GM19467 (cell line): ENCODE results near the gene MPRIP.
"Not testable (repeated sequence)": the region's sequence is repeated elsewhere in the genome, so short reads cannot be mapped to it uniquely, and the experiment has no call there.

Experiments used
- ATAC-seq: cut with Tn5 transposase; IDR thresholded peaks from one replicate; pipeline ENCODE4 v1.9.1; 2021; ENCODE audit warnings: mild to moderate bottlenecking, moderate library complexity; ENCODE audit not compliant: unreplicated experiment

Gene MPRIP

DNA sequence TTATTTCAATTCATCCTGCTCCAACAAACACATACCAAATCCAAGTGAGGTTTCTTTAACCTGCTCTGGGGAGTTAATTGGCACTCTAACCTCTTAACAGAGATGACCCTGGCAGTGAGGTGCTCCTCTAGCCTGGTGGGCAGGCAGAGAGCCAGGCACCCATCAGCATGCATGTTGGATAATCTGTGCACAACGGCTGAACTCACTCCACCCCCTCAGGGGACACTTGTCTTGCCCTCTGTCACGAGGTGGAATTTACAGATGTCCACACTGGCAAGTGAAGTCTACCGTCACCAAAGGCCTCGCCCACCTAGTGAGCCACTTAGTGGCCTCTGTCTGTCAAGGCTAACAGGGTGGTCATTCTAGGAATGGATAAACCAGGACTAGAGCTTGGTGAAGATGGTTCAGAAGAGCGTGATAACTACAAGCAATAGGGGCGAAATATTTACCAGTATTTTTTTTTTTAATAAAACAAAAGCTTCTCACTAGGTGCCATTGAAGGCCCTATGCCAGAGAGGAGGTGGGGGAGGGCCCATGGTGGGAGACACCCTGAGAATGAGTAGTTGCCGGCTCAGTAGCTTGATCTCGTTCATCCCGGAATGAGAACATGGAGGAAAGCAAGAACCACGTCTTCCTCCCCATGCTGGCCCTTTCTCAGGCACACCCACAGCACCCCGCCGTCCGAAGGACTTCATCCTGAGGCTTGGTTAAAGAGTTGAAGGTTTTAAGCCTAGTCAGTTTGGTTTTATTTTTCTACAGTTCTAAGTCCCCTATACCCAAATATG, 138.7 kb downstream of the MPRIP start:
- ATAC-seq = no peak

- no peak for ATAC-seq
Measured at GRCh38 chr17:17181666-17182597, 139.7 kb downstream of the MPRIP start.

- no peak for ATAC-seq
Measured at GRCh38 chr17:17182598-17183136, 140.4 kb downstream of the MPRIP start.

- ATAC-seq = no peak
Measured at GRCh38 chr17:17183744-17184143, 141.5 kb downstream of the MPRIP start.

DNA sequence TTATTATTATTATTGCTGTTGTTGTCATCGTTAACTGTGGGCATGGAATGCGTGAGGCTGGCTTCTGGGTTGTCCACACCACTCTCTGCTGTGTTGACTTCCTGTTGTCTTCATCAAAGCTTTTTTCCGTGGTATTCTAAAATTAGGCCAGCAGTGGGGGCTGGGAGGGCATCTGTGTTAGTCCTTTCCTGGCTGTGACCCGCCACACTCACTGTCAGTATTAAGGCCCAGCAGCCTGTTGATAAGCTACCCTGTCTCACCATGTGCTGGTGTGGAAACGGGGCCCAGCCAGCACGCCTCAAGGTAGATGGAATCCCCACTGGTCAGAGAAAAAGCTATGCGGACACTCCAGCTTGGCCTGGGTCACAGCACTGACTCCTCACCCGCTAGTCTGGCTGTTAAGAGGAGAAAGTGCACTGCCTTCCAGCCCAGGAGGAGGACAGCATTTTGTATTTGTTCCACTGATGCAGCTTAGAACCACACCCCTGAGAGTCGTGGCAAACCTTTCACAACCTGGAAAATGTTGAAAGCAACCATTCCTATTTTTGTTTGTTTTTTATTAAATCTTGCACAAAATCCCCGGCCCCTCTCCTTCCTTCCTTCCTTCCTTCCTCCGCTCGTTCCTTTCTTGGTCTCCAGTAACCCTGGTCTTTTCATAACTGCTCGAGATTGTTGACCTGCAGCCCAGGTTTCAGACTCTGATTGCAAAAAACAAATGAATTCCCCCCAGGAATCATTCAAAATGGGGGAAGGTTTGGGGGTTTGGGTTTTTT, 142.9 kb downstream of the MPRIP start:
- ATAC-seq = not testable (repeated sequence)

- no peak for ATAC-seq
Measured at GRCh38 chr17:17186051-17186450, 143.8 kb downstream of the MPRIP start.

GRCh38 chr17:17186551-17187505, 144.6 kb downstream of the MPRIP start:
- no peak for ATAC-seq

- no peak for ATAC-seq
Measured at GRCh38 chr17:17188586-17188985, 146.3 kb downstream of the MPRIP start.

- no peak for ATAC-seq
Measured at GRCh38 chr17:17189559-17189958, 147.3 kb downstream of the MPRIP start.

GRCh38 chr17:17190188-17190587, 147.9 kb downstream of the MPRIP start:
- no peak for ATAC-seq

DNA sequence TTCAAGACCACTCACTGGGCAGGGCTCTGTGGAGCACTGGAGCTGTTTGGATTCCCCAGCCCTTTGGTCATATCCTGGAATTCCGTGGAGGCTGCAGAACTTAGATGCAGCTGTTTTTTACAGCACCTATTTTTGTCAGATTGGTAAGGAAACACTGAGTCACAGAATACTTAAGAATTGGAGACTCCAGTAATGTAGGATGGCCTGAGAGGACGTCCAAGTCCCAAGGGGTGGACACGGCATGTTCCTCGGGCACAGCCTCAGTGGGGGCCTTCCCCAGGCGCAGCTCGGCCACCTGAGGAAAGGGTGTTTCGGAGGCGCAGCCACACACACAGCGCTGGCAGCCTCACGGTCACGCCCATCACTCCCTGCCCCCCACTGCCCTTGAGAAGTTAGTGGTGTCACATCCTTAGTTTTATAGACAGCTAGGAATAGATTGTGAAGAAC, 149.1 kb downstream of the MPRIP start:
- no peak for ATAC-seq

DNA sequence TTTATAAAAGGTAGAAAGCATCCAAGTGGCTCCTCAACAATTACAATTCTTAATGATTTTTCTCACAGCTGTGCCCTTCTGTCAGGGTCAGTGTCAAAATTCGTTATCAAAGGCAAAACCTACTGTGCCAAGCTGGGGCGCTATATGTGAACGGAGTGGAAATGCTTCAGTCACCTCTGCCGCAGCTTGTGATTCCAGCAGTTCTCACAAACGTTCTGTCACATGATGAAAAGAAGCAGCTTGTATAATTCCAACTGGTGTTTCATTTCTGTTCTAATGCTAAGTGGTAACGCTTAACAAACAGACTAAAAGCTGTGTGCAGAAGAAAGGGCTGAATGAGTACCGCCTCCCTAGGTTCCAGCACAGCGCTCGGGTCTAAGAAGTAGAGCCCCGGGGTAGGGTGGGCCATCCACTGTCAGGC, 149.7 kb downstream of the MPRIP start:
- no peak for ATAC-seq

- not testable (repeated sequence) for ATAC-seq
Measured at GRCh38 chr17:17195466-17195865, 153.2 kb downstream of the MPRIP start.

- ATAC-seq = no peak
Measured at GRCh38 chr17:17196776-17197175, 154.5 kb downstream of the MPRIP start.

- ATAC-seq = no peak
Measured at GRCh38 chr17:17198281-17198680, 156.0 kb downstream of the MPRIP start.

DNA sequence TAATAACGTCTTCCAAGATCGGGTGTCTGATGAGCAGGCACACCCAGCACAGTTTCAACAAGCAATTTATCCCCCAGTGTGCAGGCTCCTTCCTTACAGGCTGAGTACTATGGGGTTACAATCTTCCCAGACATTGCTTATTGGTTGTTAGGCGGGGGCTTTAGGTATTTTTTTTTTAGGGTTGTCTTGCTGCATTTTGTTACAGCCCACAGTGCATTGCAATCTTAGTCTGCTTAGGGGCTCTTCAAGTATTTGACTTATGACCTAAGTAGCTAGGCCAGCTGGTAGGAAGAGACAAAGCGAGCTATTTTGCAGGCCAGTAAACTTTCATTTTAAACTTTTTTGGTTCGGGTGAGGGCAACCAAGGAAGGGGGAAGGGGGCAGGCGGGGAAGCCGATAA, 158.1 kb downstream of the MPRIP start:
- no peak for ATAC-seq

DNA sequence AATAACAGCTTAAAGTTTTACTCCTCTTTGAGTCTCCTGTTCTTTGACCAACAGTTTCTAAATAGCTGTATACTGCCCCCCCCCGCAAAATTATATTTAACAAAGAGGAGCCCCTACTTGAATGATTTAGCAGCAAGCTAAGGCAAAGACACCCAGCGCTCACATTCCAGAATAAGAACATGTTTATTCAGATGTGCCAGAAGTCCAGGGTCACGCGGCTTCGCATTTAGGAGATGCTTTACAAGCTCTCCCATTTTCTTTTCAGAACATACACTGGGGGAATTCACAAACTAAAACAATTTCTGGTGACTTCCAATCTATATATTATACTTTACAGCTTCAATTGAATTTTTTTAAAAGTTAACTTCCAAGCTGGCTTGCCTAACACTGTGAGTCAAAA, 158.6 kb downstream of the MPRIP start:
- ATAC-seq = no peak

- no peak for ATAC-seq
Measured at GRCh38 chr17:17201271-17201670, 159.0 kb downstream of the MPRIP start.

DNA sequence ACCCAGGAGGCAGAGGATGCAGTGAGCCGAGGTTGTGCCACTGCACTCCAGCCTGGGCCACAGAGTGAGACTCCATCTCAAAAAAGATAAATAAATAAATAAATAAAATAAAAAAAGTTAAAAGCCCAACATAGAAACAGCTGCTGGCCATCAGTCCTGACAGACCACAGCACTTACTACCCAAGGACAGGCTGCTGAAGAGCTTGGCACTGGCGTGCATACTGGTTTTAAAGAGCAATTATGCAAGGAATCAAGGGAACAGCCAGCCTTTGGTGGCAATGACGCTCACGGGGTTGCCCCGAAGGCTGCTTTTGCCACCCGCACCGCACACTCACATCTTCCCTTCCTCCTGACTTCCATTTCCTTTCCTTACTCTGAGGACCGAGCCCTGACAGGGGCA, 159.7 kb downstream of the MPRIP start:
- ATAC-seq = no peak
